ENCODE measurements around the gene NOC3L. TPM values are rescaled to one million over a fixed set of nuclear protein-coding genes. Genes with fewer than 3 reads are reported as not detected.
"Not testable (repeated sequence)": the region's sequence is repeated elsewhere in the genome, so short reads cannot be mapped to it uniquely, and the experiment has no call there.

NOC3L gene
- polyA plus RNA-seq, 3 donors: 19.5 to 23.6 (median 22.3) TPM

GRCh38 chr10:94364482-94364881 lies 1.7 kb upstream of the NOC3L start:
- DNase-seq (ENCODE audit: low read depth in 3 of 3, low spot score in 2 of 3): no peak

- peak in 1 of 3 donors; percentile 1 for DNase-seq (ENCODE audit: low read depth in 3 of 3, low spot score in 2 of 3)
Measured at GRCh38 chr10:94363251-94363565, 469 bp upstream of the NOC3L start.

- DNase-seq (ENCODE audit: low read depth in 3 of 3, low spot score in 2 of 3): no peak
Measured at GRCh38 chr10:94361171-94361794, 1.5 kb downstream of the NOC3L start.

DNA sequence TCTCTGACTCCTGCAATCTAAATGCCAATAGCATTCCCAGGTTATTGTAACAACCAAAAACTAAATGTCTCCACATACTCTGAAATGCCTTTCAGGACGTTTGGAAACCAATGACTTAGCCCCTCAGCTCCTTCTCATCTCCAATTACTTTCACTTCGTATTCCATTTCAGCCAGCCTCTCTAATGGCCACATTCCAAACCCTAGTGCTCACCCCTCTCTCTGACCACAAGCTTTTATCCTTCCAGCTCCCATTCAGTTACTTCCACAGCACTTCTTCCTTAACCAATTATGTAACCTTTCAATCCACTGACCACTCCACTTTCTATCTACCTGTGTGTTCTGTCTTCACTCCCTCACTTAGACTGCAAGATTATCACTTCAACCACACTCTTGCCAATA lies 4.3 kb downstream of the NOC3L start:
- DNase-seq (ENCODE audit: low read depth in 3 of 3, low spot score in 2 of 3): no peak

GRCh38 chr10:94357193-94357592 lies 5.5 kb downstream of the NOC3L start:
- DNase-seq (ENCODE audit: low read depth in 3 of 3, low spot score in 2 of 3): no peak

GRCh38 chr10:94355841-94356240 lies 6.9 kb downstream of the NOC3L start:
- DNase-seq (ENCODE audit: low read depth in 3 of 3, low spot score in 2 of 3): no peak

DNA sequence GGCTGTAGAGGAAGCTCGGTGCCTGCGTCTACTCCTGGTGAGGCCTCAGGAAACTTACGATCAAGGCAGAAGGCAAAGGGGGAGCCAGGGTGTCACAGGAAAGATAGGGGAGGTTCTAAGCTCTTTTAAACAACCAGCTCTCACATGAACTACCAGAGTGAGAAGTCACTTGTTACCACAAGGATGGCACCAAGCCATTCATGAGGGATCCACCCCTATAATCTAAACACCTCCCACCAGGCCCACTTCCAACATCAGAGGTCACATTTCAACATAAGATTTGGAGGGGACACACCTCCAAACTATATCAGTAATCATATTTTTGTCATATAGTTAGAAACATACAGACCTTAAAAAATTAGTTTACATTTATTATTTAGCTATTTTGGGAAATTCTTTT lies 9.4 kb downstream of the NOC3L start:
- no peak for DNase-seq (ENCODE audit: low read depth in 3 of 3, low spot score in 2 of 3)

- no peak for DNase-seq (ENCODE audit: low read depth in 3 of 3, low spot score in 2 of 3)
Measured at GRCh38 chr10:94351089-94351488, 11.7 kb downstream of the NOC3L start.

DNA sequence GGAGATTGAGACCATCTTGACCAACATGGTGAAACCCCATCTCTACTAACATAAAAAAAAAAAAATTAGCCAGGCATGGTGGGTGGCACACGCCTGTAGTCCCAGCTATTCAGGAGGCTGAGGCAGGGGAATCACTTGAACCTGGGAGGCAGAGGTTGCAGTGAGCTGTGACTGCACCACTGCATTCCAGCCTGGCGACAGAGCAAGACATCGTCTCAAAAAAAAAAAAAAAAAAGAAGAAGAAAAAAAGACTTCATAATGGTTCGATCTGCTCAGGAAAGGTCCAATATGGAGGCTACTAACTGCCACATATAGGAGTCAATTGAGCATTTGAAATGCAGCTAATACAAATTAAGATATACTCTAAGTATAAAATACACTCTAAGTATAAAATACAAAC lies 12.2 kb downstream of the NOC3L start:
- not testable (repeated sequence) for DNase-seq (ENCODE audit: low read depth in 3 of 3, low spot score in 2 of 3)

GRCh38 chr10:94349327-94349726 lies 13.4 kb downstream of the NOC3L start:
- DNase-seq (ENCODE audit: low read depth in 3 of 3, low spot score in 2 of 3): no peak

DNA sequence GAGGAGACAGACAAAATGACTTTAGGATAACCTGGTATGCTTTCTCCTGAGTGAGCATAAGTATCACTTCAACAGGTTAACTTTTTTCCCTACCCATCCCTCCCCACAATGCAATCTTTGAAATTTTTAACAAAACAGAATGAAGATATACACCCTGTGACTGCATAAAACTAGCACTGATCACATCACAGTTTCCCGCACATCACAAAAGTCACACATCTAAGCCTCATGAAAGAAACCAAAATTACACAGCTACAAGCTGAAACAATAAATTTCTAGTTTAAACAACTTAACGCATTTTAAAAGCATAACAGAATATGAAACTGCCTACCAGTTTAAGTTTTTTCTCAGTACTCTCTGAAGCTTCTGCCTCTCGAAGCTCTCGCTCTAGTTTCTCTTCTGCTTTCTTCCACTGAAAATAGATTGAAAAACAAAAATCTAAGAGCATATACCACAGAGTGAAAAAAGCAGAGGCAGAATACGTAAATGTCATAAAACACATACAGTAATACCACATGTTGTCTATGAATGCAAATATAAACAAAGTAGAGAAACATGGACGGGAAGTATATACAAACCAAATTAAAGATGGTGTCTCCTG lies 18.1 kb downstream of the NOC3L start:
- no peak for DNase-seq (ENCODE audit: low read depth in 3 of 3, low spot score in 2 of 3)

DNA sequence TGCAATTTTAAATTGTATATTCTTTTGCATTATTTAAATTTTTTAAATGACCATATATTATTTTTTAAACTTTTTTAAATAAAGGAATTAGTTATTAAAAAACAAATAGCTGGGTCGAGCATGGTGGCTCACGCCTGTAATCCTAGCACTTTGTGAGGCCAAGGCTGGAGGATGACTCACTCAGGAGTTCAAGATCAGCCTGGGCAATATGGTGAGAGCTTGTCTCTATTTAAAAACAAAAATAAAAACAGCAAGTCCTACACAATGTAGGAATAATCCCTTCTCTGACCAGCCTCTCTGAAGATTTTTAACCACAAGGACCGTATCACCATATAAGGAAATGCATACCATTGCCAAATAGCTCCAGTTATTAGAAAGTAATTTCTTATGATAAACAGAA lies 19.6 kb downstream of the NOC3L start:
- DNase-seq (ENCODE audit: low read depth in 3 of 3, low spot score in 2 of 3): no peak

- DNase-seq (ENCODE audit: low read depth in 3 of 3, low spot score in 2 of 3): no peak
Measured at GRCh38 chr10:94334857-94335256, 27.9 kb downstream of the NOC3L start.

GRCh38 chr10:94333051-94333450 lies 29.7 kb downstream of the NOC3L start:
- DNase-seq (ENCODE audit: low read depth in 3 of 3, low spot score in 2 of 3): no peak

DNA sequence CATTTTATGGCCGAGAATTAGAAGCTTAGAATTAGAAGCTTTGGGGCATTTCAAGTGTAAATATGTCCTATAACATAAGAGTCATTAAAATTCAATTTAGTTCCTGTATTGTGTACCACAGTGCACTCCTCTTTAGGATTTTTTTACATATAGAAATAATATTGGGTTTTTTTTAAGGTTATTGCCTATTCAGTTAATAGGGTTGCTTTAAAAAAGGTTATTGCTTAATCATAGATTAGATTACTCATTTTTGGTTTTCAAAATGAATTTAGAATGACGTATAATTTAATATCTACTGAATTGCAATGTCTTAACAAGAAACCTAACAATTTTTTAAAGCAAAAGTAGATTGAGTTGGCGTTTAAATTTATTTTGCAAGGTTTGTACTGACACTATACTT lies 34.1 kb downstream of the NOC3L start:
- DNase-seq (ENCODE audit: low read depth in 3 of 3, low spot score in 2 of 3): no peak

- no peak for DNase-seq (ENCODE audit: low read depth in 3 of 3, low spot score in 2 of 3)
Measured at GRCh38 chr10:94327649-94328048, 35.1 kb downstream of the NOC3L start.

DNA sequence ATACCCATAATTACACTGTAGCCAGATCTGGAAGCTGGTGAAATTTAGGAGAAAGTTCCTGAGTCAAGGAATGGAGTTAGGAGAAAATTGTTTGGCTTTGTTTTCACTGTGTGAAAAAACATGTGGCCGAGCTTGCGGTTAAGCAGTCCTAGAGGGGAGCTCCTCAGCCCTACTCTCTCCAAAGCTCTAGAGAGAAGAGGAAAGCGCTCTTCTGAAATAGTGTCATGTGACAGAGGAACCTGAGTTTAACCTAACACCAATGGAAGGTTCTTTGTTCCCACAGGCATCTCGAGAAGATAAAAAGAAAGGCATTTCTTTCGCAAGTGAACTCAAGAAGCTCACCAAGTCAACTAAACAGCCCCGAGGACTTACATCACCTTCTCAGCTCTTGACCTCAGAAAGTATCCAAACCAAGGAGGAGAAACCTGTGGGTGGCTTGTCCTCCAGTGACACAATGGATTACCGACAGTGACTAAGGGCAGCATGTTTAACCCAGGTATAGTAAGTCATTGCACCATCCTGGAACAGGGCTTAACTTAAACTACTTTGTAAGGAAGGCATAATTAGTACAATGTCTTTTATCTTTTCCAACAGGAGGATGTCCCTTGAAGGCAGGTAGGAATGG lies 38.0 kb downstream of the NOC3L start:
- DNase-seq (ENCODE audit: low read depth in 3 of 3, low spot score in 2 of 3): no peak

- peak; percentile 31 to 43 (median 38) for DNase-seq (ENCODE audit: low read depth in 3 of 3, low spot score in 2 of 3)
Measured at GRCh38 chr10:94320285-94320914, 42.3 kb downstream of the NOC3L start.

DNA sequence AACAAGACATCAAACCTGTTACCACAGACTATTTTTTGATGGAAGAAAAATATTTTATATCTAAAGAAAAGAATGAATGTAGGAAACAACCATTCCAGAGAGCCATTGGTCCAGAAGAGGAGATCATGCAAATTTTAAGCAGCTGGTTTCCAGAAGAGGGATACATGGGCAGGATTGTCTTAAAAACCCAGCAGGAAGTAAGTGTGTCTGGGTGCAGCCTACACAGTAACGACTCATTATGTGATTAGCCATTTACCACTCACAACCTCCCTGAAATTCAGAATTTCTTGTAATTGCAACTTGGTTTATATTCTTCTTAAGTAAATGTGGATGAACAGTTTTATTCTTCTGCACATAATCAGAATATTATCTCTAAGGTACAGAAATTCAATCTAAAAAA lies 46.2 kb downstream of the NOC3L start:
- no peak for DNase-seq (ENCODE audit: low read depth in 3 of 3, low spot score in 2 of 3)

DNA sequence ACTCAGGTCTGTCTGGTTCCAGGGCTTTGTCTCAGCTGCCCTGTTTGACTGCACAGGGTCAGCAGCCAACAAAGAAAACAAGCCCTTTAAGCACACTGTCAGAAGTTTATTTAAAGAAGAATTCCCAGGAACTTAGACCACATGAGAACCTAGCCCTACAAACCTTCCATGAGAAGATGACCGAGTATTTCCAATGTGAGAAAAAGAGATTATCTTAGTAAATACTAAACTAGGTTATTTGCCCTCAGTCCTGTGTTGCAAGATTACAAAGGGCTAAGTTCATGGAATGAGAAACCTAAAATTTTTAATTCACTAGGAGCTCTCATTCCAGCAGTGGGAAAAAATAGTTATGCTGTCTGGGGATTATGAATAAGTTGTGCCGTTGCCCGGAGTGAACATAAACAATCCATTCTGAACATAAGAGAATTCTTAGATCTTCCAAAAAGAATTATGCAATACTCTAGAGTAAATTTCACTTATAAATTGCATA lies 46.7 kb downstream of the NOC3L start:
- DNase-seq (ENCODE audit: low read depth in 3 of 3, low spot score in 2 of 3): no peak

GRCh38 chr10:94315024-94315451 lies 47.7 kb downstream of the NOC3L start:
- DNase-seq (ENCODE audit: low read depth in 3 of 3, low spot score in 2 of 3): no peak

- no peak for DNase-seq (ENCODE audit: low read depth in 3 of 3, low spot score in 2 of 3)
Measured at GRCh38 chr10:94310369-94310768, 52.4 kb downstream of the NOC3L start.
